Measurements from ENCODE around the gene LRMDA. TPM values are rescaled to one million over a fixed set of nuclear protein-coding genes. Genes with fewer than 3 reads are reported as not detected.

LRMDA gene
- total RNA-seq, 1 experiment from 2014 or later, result 4.8 TPM

DNA sequence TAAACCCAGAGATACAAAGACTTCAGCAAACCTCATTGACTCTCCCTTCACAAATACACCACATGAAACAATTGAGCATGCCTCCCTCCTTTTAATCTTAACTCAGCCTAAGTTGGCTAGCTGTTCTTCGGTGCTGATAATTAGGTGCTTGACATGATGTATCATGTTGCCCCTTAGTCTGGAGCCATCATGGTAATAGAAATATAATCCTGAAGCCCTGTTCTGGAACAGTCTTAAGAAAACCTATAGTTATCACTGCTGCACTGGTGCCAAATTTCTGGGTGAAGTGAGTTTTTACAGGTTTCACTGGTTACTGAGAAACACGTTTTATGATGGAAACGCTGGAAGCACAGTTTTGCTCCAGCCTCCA is 306.1 kb downstream of the LRMDA start (continued):
- TF ChIP-seq, protein P1, sequence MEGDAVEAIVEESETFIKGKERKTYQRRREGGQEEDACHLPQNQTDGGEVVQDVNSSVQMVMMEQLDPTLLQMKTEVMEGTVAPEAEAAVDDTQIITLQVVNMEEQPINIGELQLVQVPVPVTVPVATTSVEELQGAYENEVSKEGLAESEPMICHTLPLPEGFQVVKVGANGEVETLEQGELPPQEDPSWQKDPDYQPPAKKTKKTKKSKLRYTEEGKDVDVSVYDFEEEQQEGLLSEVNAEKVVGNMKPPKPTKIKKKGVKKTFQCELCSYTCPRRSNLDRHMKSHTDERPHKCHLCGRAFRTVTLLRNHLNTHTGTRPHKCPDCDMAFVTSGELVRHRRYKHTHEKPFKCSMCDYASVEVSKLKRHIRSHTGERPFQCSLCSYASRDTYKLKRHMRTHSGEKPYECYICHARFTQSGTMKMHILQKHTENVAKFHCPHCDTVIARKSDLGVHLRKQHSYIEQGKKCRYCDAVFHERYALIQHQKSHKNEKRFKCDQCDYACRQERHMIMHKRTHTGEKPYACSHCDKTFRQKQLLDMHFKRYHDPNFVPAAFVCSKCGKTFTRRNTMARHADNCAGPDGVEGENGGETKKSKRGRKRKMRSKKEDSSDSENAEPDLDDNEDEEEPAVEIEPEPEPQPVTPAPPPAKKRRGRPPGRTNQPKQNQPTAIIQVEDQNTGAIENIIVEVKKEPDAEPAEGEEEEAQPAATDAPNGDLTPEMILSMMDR (IDR thresholded peaks at IDR 0.05 in 2 of 3, conservative IDR thresholded peaks at IDR 0.05 in 1 of 3; ENCODE audit: borderline replicate concordance in 1 of 3, insufficient read depth in 1 of 3, low read depth in 2 of 3, low read length in 2 of 3), result no peak

DNA sequence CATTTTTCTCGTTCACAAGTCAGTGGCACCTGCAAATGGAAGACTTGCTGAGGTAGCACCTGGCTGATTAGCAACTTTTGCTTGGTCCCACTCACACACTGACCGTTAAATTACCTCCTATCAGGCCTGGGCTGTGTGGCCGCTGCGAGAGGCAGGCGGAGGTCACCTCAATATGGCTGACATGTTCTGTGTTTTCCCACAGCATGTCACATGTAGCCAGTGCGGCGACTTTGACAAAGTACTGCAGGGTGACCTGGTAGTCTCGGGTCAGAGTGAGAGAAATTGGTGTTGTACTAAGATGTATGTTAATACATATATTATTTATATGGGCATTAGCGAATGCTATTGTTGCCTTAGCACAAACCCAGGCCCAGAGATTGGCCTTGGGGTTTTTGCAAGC is 307.5 kb downstream of the LRMDA start:
- ChIA-PET POLR2A (no interaction called here), CTCF (no interaction called here), RAD21 (ENCODE audit: low non-redundant PET in 1 of 2, low total read pairs in 2 of 2, uncharacterized antibody in 2 of 2, unreplicated experiment in 2 of 2) (interaction anchor here in 1 of 2 experiments (0.6 kb wide), 1 partner anchor 26 kb away, joined by 3 read pairs; no protein-coding TSS in a partner anchor)
- H3K9ac ChIP-seq (ENCODE audit: low read length), result no peak overlapping the region
- intact Hi-C loops (cut with micrococcal nuclease), result no loop called here
- H3K4me1 ChIP-seq (ENCODE audit: control insufficient read depth in 1 of 2, insufficient read depth in 2 of 2, low read length in 2 of 2), result no peaks in the 10 kb centered on the region
- no peak overlapping the region for H3K4me2 ChIP-seq (ENCODE audit: low read length)
- no peak for TF ChIP-seq JUND (IDR thresholded peaks at IDR 0.05)
- no peak for TF ChIP-seq CBX3 (IDR thresholded peaks at IDR 0.05; ENCODE audit: low read depth)
- no peak for TF ChIP-seq CEBPB (IDR thresholded peaks at IDR 0.05; ENCODE audit: low read depth)
- no peak for TF ChIP-seq EGR1 (IDR thresholded peaks at IDR 0.05; ENCODE audit: low read depth)
- no peak for TF ChIP-seq SP1 (IDR thresholded peaks at IDR 0.05; ENCODE audit: low read depth)
- TF ChIP-seq ZNF274 (IDR thresholded peaks at IDR 0.05; ENCODE audit: low read depth, low read length), result no peak
- TF ChIP-seq, protein P1 (IDR thresholded peaks at IDR 0.05 in 2 of 3, conservative IDR thresholded peaks at IDR 0.05 in 1 of 3; ENCODE audit: borderline replicate concordance in 1 of 3, insufficient read depth in 1 of 3, low read depth in 2 of 3, low read length in 2 of 3), result no peak
- no peak for TF ChIP-seq SRF (IDR thresholded peaks at IDR 0.05; ENCODE audit: low read depth)
- no peaks in the 10 kb centered on the region for H4K20me1 ChIP-seq (ENCODE audit: insufficient read depth)
- H3K27me3 ChIP-seq (ENCODE audit: insufficient read depth, low read length), result peaks cover 9% of the 10 kb centered on the region; the same call in 1 of the 2 replicates
- no peaks in the 10 kb centered on the region for H3K9me3 ChIP-seq (ENCODE audit: control insufficient read depth in 1 of 2, insufficient read depth in 1 of 2, low read depth in 1 of 2, low read length in 2 of 2)
- H3K27ac ChIP-seq (ENCODE audit: low read depth, low read length), result no peak overlapping the region
- H2AFZ ChIP-seq (ENCODE audit: low read depth, low read length, poor library complexity, severe bottlenecking), result no peak overlapping the region
- no TSS peak for BruUV-seq (replicated peaks)
- no peaks in the 10 kb centered on the region for H3K79me2 ChIP-seq (ENCODE audit: insufficient read depth, low read length)
- no peaks in the 10 kb centered on the region for H3K9me2 ChIP-seq (ENCODE audit: insufficient read depth)
- no peaks in the 10 kb centered on the region for H3K36me3 ChIP-seq (ENCODE audit: control insufficient read depth in 1 of 2, insufficient read depth in 2 of 2, low read length in 2 of 2)
- ATAC-seq (no peak), DNase-seq (ENCODE audit: low read depth, low spot score) (no peak)
- H3K4me3 ChIP-seq (replicated peaks in 1 of 2; ENCODE audit: low read depth in 1 of 2, low read length in 2 of 2), result no peak overlapping the region

Data from HCT116 (cell line).